GM18951 (cell line): ENCODE data around the gene COG5.
"Not testable (repeated sequence)": the region's sequence is repeated elsewhere in the genome, so short reads cannot be mapped to it uniquely, and the experiment has no call there.

Experiments
- POLR2A ChIP-seq: IDR thresholded peaks from 4 replicates; pipeline ENCODE4 v1.6.1; 2011; ENCODE audit warnings: mild to moderate bottlenecking; ENCODE audit not compliant: insufficient read length, insufficient read depth; ENCODE audit errors: extremely low read depth
- in situ Hi-C: fragments of 300-500 bp; cut with MboI; formaldehyde crosslinking; loops from one replicate; pipeline ENCODE4 v1.12.0; 2022; ENCODE audit warnings: low sequenced_read_pairs, mixed read lengths, inconsistent platforms; ENCODE audit not compliant: unreplicated experiment

Gene COG5

GRCh38 chr7:107251963-107252362, 311.8 kb downstream of the COG5 start:
- TF ChIP-seq POLR2A, result no peak
- in situ Hi-C loops, result no loop called here

GRCh38 chr7:107248551-107249316, 315.0 kb downstream of the COG5 start:
- in situ Hi-C loops, result no loop called here
- TF ChIP-seq POLR2A, result no peak

- in situ Hi-C loops, result not testable (repeated sequence)
Observed at GRCh38 chr7:107246836-107247235, 316.9 kb downstream of the COG5 start.

- in situ Hi-C loops, result no loop called here
- no peak for TF ChIP-seq POLR2A
Observed at GRCh38 chr7:107244613-107245012, 319.1 kb downstream of the COG5 start.

GRCh38 chr7:107242267-107242666, 321.5 kb downstream of the COG5 start:
- in situ Hi-C loops, result no loop called here
- TF ChIP-seq POLR2A, result no peak

- in situ Hi-C loops, result no loop called here
- no peak for TF ChIP-seq POLR2A
Observed at GRCh38 chr7:107237451-107237850, 326.3 kb downstream of the COG5 start.

- TF ChIP-seq POLR2A, result no peak
- in situ Hi-C loops, result no loop called here
Observed at GRCh38 chr7:107236862-107237261, 326.9 kb downstream of the COG5 start.

- TF ChIP-seq POLR2A, result no peak
- in situ Hi-C loops, result no loop called here
Observed at GRCh38 chr7:107234436-107234835, 329.3 kb downstream of the COG5 start.

- in situ Hi-C loops, result no loop called here
- no peak for TF ChIP-seq POLR2A
Observed at GRCh38 chr7:107233981-107234380, 329.7 kb downstream of the COG5 start.

GRCh38 chr7:107233174-107233573, 330.5 kb downstream of the COG5 start:
- no peak for TF ChIP-seq POLR2A

GRCh38 chr7:107232568-107233090, 331.1 kb downstream of the COG5 start:
- in situ Hi-C loops, result no loop called here
- TF ChIP-seq POLR2A, result no peak

More at GRCh38 chr7:107233174-107233573, 330.5 kb downstream of the COG5 start:
- in situ Hi-C loops, result no loop called here

- no peak for TF ChIP-seq POLR2A
- in situ Hi-C loops, result no loop called here
Observed at GRCh38 chr7:107230334-107230733, 333.4 kb downstream of the COG5 start.

GRCh38 chr7:107228291-107228690, 335.4 kb downstream of the COG5 start:
- TF ChIP-seq POLR2A, result no peak
- in situ Hi-C loops, result no loop called here

- no peak for TF ChIP-seq POLR2A
- in situ Hi-C loops, result loop anchor here (25.0 kb wide), 1 partner anchor 488 kb away; no protein-coding TSS in a partner anchor
Observed at GRCh38 chr7:107224374-107225223, 339.1 kb downstream of the COG5 start.

GRCh38 chr7:107220806-107221205, 342.9 kb downstream of the COG5 start:
- in situ Hi-C loops, result loop anchor here (25.0 kb wide), 1 partner anchor 491 kb away; no protein-coding TSS in a partner anchor
